GM19025 (cell line): ENCODE measurements around the gene IL32.
A peak's percentile ranks its signal among the peaks of the same experiment; 100 is the strongest.

Experiments used
- ATAC-seq: cut with Tn5 transposase; IDR thresholded peaks from one replicate; pipeline ENCODE4 v1.9.1; 2021; ENCODE audit warnings: mild to moderate bottlenecking, low read depth, moderate library complexity; ENCODE audit not compliant: unreplicated experiment

The IL32 gene

DNA sequence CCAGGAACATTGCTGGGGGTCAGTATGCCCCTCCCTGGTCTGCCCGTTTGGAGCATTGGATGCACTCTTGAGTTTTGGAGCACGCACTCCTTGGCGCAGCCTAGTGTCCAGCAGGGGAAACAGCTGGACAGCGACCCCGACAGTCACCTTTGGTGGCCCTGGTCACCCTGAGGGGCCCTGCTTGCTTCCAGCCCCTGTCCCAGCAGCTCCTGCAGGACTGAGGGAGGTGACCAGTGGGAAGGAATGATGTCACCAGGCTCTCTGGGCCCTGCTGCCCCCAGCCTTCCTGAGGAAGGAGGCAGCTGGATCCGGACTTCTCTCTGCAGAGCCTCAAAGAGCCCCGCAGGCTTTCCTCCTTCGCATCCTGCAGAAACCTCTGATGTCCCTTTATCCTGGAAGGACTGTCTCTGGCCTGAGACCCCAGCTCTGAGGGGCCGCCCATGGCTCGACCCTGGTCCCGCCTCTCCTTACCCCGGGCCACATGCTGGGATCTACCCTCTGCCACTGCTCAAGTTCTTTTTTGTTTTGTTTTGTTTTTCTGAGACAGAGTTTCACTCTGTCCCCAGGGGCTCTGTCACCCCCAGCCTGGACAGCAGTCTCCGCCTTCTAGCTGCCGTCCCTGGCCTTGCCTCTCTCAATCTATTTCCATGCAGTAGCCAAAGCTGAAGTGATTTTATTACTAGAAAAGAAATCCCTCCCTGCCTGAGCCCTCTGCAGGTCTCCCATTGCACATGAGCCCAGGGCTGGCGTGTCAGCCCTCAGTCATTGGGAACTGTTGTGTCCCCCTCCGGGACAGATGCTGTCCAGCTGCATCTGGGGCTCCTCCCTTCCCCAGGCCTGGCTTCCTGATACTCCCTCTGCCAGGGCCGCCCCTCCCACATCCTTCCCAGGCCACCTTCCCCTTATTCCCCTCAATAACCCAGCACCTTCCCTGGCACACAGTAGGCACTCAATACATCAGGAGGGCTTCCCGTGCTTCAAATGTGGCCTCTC is 22.1 kb downstream of the IL32 start:
- ATAC-seq, result no peak

DNA sequence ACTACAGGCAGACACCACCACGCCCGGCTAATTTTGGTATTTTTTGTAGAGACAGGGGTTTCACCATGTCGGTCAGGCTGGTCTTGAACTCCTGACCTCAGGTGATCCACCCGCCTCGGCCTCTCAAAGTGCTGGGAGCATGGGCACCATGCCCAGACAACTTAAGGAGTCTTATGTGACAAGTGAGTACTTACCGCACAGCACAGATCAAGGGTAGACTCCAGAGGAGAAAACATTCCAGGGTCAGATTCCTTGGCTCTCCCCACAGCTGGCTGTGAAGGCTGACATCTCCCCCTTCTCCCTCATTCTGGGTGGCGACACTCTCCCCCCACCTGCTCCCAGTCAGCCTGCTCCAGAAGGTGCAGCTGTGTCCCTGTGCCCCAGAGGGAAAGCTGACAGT is 23.0 kb downstream of the IL32 start:
- no peak for ATAC-seq

GRCh38 chr16:3088925-3089716 is 23.7 kb downstream of the IL32 start:
- no peak for ATAC-seq

DNA sequence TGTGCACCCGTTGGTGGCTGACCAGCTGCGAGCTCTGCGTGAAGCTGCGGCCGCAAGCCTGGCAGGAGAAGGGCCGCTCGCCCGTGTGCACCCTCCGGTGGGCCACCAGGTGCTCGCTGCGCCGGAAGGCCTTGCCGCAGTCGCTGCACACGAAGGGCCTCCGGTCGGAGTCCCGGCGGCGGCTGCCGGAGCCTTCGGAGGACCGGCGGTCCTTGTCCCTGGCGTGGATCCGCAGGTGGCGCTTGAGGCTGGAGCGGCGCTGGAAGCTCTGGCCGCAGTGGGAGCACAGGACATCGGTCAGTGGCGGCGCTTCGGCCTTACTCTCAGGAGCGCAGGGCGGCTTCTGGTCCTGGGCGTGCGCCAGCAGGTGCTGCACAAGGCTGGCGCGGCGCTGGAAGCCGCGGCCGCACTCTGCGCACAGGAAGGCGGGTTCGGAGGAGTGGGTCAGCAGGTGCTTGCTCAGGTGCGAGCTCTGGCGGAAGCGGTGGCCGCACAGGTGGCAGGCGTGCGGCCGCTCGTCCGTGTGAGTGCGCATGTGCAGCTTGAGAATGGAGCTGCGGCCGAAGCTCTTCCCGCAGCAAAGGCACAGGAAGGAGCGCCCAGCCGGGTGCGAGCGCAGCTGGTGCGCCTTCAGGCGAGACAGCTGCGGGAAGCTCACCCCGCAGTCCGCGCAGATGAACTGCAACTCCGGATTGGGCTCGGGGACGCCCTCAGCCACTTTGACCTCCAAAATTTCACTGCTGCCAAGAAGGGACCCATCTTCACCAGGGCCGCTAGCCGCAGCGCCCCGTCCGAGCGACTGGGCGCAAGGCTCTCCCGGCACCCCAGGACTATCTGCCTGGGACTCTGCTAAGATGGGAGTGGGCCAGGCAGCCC is 24.5 kb downstream of the IL32 start:
- ATAC-seq, result no peak

GRCh38 chr16:3091551-3091950 is 26.1 kb downstream of the IL32 start:
- ATAC-seq, result no peak

GRCh38 chr16:3092501-3092941 is 27.1 kb downstream of the IL32 start:
- ATAC-seq, result no peak

DNA sequence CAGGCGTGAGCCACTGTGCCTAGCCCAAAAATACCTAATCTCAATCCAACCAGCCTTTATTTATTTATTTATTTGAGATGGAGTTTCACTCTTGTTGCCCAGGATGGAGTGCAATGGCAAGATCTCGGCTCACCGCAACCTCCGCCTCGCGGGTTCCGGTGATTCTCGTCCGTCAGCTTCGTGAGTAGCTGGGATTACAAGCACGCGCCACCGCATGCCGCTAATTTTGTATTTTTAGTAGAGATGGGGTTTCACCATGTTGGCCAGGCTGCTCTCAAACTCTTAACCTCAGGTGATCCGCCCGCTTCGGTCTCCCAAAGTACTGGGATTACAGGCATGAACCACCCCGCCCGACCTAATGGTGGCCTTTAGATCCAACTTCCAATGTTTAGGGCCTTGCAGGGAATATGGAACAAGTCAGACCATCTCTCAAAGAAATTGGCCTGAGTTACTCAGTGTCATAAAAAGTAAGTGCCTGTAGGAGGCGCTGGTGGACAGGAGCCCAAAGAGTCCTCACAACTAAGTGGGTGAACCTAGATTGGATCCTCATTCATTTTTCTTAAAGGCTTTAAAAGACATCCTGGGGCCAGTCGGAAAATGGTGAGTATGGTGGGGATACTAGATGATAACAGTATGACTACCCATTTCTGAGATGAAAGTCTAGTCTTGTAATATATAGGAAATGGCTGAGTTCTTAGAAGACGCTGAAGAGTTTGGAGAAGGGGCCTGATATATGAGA is 29.0 kb downstream of the IL32 start:
- no peak for ATAC-seq

DNA sequence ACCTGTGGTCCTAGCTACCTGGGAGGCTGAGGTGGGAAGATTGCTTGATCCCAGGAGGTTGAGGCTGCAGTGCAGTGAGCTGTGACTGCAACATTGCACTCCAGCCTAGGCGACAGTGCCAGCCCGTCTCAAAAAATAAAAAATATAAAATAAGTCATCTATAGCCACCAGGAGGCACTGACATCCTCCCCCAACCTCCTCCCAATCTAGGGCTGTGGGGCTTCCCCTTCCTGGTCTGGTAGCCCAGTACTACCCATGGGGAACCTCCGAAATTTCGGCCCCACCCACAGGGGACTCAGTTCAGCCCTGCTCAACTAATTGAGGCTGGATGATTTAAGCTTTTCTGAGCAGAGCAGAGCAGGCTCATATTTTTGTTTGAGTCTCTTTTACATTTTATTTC is 30.4 kb downstream of the IL32 start:
- ATAC-seq, result peak; percentile 57

DNA sequence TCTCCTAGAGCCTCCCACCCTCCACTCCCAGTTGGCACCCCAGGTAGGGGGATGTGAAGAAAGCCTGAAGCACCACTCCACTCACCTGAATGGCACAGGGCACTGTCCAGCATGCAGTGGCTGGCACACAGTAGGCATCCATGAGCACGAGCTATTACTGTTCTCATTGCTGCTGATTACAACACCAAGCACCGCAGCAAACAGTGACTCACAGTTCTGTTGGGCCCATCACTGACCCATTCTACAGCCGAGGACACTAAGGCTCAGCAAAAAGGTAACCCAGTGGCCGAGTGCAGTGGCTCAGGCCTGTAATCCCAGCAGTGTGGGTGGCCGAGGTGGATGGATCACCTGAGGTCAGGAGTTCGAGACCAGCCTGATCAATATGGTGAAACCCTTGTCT is 30.9 kb downstream of the IL32 start:
- ATAC-seq, result no peak

DNA sequence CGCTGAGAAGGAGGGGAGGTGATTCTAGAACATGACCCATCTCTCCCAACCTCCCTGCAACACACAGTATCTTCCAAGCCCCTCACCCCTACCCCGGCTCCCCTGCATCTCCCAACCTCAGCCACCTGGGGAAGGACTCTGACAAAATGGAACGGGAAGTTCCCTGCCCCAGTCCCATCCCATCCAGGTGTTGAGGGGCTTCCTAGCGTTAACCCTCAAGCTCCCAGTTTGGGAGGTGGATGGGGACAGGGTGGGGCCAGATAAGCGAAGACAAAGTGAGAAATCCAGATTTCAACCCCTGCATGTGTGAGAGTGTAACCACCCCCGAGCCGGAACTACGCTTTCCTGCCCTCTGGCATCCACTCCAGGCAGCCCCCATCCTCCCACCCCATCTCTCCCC is 31.8 kb downstream of the IL32 start:
- ATAC-seq, result no peak

- ATAC-seq, result no peak
These were observed 33.3 kb downstream of the IL32 start, which contains the start of gene ZSCAN10 for GRCh38 chr16:3098459-3099394. Gene ZSCAN10, minus strand, starts transcription at chr16:3099294. Its CDS starts 6,357 bp downstream, at chr16:3092937.

DNA sequence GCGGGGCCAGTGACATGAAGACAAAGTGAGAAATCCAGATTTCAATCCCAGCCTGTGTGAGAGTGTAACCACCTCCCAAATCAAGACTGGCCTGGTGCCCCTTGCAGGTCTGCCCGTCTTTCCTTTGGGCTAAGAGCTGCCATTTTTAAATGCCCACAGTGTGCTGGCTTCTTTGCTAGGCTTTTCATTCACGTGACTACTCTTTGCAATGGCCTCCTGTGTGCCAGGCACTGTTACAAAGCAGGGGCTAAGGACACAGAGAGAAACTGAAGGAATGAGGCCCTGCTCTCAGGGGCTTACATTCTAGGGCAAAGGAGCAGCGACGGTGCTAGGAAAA is 33.9 kb downstream of the IL32 start:
- no peak for ATAC-seq

DNA sequence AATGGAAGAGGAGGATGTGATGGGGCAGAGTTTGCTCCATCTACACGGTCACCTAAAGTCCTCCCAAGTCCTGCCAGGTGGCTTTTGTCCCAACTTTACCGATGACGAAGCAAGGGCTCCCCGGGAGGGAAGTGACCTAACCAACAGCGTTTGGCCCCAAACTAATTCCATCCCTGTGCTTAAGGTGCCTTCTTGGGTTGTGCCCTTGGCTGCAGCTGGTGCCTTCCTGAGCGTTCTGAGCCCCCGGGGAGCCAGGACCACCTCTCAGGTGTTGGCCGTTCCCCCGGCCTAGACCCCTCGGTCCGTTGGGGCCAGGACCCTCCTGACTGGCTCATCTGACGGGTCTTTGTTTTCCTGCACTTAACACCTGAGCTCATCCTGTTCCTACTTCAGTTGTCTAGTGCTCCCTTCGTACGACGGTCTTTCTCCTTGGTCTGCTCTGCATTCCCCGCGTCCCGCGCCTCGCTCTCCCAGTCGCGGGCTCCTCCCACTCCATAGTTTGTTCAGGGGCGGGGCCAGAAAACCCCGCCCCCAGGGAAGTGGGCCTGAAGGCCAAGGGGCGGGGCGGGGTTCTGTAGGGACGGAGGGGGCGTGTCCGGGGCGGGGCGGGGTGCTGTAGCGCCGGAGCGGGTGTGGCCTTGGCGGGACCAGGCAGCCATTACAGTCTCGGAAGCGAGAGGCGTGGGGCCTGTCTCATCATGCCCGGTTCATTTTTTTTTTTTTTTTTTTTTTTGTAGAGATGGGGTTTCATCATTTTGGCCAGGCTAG is 34.5 kb downstream of the IL32 start:
- no peak for ATAC-seq

- ATAC-seq, result no peak
These were observed 35.8 kb downstream of the IL32 start for GRCh38 chr16:3101018-3101840.

DNA sequence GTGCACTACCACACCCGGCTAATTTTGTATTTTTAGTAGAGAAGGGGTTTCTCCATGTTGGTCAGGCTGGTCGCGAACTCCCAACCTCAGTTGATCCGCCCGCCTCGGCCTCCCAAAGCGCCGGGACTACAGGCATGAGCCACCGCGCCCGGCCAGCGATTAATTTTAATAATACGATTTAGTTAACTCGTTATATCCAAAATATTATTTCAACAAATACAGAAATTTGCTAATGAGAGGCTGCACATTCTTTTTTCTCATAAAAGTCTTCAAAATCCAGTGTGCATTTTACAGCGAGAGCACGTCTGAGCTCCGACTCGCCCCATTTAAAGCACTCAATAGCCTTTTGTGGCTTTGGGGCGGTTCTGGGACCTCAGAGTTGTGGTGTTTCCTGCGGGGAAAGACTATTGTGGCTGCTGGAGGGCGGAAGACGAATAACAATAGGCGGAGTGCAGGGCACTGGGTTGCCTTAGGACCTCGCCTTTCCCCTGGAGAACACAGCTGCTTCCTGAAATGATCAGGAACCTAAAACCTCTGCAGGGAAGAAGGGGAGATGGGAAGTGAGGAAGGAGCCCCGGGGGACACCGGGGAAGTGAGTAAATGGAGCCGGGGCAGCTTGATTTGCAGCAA is 36.5 kb downstream of the IL32 start:
- no peak for ATAC-seq

DNA sequence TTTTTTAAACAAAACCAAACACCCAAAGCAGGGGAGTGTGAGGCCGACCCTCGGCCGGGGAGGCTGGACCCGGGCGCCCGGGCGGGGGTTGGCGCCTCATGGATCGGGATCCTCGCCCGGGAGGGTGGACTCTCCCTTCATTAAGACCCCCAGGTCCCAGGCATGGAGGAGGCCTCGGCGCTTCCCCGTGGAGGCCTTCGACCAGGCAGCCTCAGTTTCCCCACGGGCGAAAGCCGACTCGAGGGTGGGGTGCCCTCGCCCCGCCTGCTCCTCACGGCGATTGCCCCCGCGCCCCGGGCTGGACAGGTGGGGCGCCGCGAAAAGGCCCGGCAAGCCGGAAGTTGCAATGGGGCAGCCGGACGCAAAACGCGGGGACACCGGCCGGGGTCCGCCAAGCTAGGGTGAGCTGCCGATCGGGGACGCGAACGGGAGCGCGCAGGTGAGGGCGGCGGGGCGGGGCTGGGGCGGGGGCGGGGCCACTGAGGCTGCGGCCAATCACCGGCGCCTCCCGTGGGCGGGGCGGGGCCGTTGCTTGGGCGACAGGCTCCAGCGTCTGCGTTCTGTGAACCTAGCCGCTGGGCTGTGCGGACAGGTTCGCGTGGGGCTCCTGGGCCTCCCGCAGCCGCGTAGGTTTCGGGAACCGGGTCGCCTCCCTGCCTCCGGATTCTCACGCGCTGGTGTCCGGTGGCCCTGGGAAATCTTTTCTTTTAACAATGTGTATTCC is 40.9 kb downstream of the IL32 start:
- peak; percentile 86 for ATAC-seq
